ENCODE data around the gene TIAM2.

DNA sequence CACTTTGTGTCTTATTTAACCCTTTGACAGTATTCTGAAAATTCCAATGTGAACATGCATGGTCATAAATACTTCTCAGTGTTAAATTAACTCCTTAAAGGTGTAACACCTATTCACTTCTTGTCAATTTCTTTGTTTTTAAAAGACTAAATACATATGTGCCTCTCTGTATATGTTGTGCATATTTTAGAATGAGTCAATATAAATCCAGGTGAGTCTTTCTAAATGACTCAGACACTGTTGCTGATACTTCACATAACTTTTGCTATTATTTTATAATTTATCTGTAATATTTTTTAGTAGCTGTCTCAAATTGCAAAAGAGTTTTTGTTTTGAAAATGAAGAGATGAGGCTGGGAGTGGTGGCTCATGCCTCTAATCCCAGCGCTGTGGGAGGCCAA, 36.0 kb downstream of the TIAM2 start:
- TF ChIP-seq POLR2AphosphoS5 (IDR thresholded peaks at IDR 0.05; ENCODE audit: low read depth) (no peak), ZNF114 (CRISPR knock-in tag; IDR thresholded peaks at IDR 0.05) (no peak), NANOG (IDR thresholded peaks at IDR 0.05; ENCODE audit: borderline replicate concordance) (no peak)
- TF ChIP-seq, protein P1, sequence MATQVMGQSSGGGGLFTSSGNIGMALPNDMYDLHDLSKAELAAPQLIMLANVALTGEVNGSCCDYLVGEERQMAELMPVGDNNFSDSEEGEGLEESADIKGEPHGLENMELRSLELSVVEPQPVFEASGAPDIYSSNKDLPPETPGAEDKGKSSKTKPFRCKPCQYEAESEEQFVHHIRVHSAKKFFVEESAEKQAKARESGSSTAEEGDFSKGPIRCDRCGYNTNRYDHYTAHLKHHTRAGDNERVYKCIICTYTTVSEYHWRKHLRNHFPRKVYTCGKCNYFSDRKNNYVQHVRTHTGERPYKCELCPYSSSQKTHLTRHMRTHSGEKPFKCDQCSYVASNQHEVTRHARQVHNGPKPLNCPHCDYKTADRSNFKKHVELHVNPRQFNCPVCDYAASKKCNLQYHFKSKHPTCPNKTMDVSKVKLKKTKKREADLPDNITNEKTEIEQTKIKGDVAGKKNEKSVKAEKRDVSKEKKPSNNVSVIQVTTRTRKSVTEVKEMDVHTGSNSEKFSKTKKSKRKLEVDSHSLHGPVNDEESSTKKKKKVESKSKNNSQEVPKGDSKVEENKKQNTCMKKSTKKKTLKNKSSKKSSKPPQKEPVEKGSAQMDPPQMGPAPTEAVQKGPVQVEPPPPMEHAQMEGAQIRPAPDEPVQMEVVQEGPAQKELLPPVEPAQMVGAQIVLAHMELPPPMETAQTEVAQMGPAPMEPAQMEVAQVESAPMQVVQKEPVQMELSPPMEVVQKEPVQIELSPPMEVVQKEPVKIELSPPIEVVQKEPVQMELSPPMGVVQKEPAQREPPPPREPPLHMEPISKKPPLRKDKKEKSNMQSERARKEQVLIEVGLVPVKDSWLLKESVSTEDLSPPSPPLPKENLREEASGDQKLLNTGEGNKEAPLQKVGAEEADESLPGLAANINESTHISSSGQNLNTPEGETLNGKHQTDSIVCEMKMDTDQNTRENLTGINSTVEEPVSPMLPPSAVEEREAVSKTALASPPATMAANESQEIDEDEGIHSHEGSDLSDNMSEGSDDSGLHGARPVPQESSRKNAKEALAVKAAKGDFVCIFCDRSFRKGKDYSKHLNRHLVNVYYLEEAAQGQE (IDR thresholded peaks at IDR 0.05; ENCODE audit: unreplicated experiment) = no peak
- TF ChIP-seq, protein P2, sequence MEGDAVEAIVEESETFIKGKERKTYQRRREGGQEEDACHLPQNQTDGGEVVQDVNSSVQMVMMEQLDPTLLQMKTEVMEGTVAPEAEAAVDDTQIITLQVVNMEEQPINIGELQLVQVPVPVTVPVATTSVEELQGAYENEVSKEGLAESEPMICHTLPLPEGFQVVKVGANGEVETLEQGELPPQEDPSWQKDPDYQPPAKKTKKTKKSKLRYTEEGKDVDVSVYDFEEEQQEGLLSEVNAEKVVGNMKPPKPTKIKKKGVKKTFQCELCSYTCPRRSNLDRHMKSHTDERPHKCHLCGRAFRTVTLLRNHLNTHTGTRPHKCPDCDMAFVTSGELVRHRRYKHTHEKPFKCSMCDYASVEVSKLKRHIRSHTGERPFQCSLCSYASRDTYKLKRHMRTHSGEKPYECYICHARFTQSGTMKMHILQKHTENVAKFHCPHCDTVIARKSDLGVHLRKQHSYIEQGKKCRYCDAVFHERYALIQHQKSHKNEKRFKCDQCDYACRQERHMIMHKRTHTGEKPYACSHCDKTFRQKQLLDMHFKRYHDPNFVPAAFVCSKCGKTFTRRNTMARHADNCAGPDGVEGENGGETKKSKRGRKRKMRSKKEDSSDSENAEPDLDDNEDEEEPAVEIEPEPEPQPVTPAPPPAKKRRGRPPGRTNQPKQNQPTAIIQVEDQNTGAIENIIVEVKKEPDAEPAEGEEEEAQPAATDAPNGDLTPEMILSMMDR (conservative IDR thresholded peaks at IDR 0.05; ENCODE audit: low read depth in 2 of 2) = no peak
